ENCODE measurements around the gene RAB5A. TPM values are rescaled to one million over a fixed set of nuclear protein-coding genes. Genes with fewer than 3 reads are reported as not detected.
"Not testable (repeated sequence)": the region's sequence is repeated elsewhere in the genome, so short reads cannot be mapped to it uniquely, and the experiment has no call there.

RAB5A gene
- total RNA-seq, 1 donor from 2014 or later: 45.2 TPM

DNA sequence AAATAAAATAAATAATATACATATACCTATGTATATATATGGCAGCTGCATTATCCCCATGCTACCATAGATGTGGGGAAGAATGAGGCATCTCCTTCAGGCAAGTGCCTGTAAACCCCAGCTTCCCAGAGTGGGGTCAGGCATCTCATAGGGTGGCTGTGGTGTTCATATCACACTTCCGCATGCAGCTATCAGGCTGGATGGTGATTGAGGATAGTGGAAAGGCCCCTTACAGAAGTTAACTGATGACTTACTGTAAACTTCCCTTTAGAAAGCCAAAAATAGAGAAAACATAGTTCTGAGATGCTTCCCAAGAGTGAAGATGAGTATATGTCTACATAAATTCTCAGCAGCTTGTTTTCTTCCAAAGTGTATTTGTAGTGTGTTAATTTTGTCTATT is 68.6 kb downstream of the RAB5A start:
- POLR2A ChIA-PET: no interaction called here
- no peak for ATAC-seq (ENCODE audit: low read depth)
- CTCF ChIA-PET: no interaction called here

DNA sequence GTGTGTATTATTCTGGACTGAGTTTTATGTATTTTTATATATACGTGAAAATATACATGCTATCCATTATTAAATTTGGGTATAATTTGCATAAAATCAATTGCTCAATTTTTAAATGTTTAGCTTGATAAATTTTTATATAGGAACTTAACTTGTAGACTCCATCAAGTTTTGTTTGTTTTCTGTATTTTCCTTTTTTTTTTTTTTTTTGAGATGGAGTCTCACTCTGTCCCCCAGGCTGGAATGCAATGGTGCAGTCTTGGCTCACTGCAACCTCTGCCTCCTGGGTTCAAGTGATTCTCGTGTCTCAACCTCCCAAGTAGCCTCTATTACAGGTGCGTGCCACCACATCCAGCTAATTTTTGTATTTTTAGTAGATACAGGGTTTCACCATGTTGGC is 69.2 kb downstream of the RAB5A start:
- DNase-seq; H3K27me3 Mint-ChIP-seq; H3K4me3 Mint-ChIP-seq; CTCF ChIA-PET; POLR2A ChIA-PET; ATAC-seq (ENCODE audit: low read depth); H3K9me3 Mint-ChIP-seq; H3K27ac Mint-ChIP-seq; H3K36me3 Mint-ChIP-seq (ENCODE audit: low read depth); intact Hi-C loops (cut with micrococcal nuclease); H3K4me1 Mint-ChIP-seq: not testable (repeated sequence)

More for the DNA sequence above, 68.6 kb downstream of the RAB5A start:
- Mint-ChIP-seq H3K4me3 (no peak overlapping the region), H3K4me1 (no peaks in the 10 kb centered on the region), H3K36me3 (ENCODE audit: low read depth) (no peaks in the 10 kb centered on the region), H3K27ac (no peak overlapping the region), H3K27me3 (no peaks in the 10 kb centered on the region), H3K9me3 (no peaks in the 10 kb centered on the region)
- intact Hi-C loops (cut with micrococcal nuclease): no loop called here
- DNase-seq: no peak
- TF ChIP-seq, protein P1, sequence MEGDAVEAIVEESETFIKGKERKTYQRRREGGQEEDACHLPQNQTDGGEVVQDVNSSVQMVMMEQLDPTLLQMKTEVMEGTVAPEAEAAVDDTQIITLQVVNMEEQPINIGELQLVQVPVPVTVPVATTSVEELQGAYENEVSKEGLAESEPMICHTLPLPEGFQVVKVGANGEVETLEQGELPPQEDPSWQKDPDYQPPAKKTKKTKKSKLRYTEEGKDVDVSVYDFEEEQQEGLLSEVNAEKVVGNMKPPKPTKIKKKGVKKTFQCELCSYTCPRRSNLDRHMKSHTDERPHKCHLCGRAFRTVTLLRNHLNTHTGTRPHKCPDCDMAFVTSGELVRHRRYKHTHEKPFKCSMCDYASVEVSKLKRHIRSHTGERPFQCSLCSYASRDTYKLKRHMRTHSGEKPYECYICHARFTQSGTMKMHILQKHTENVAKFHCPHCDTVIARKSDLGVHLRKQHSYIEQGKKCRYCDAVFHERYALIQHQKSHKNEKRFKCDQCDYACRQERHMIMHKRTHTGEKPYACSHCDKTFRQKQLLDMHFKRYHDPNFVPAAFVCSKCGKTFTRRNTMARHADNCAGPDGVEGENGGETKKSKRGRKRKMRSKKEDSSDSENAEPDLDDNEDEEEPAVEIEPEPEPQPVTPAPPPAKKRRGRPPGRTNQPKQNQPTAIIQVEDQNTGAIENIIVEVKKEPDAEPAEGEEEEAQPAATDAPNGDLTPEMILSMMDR (IDR thresholded peaks at IDR 0.05): no peak

DNA sequence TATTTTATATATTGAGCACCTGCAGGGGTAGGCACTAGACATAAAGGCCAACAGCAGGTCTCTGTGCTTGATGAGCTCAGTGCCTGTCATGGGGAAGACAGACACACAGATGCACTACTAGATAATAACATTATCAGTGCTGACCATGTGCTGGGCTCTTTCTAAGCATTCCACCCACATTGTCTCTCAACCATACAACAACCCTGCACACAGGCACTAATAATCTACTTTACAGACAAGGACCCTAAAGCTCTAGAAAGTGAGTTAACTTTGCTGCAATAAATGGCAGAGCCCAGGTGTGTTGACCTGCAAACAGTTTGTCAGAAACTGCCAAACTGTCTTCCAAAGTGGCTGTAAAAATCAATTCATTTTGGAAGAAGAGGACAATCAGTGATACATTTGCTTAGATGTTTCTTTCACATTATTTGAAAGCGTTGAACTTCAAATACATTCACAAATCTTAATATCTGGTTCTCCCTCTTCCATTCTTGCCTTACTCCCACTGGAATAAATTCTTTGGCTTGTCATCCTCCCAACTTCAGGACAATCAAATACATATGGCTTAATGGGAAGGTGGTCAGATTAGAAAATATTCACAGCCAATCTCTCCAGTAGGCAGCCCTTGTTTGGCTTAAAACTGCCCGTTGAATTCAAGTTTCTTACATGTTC is 76.2 kb downstream of the RAB5A start:
- H3K36me3 Mint-ChIP-seq (ENCODE audit: low read depth): no peaks in the 10 kb centered on the region
- DNase-seq (no peak), ATAC-seq (ENCODE audit: low read depth) (no peak)
- TF ChIP-seq, protein P1 (IDR thresholded peaks at IDR 0.05): no peak
- CTCF ChIA-PET: no interaction called here
- no peak overlapping the region for H3K4me3 Mint-ChIP-seq
- intact Hi-C loops (cut with micrococcal nuclease): no loop called here
- H3K27ac Mint-ChIP-seq: no peak overlapping the region
- peaks cover 7% of the 10 kb centered on the region for H3K4me1 Mint-ChIP-seq
- no peaks in the 10 kb centered on the region for H3K27me3 Mint-ChIP-seq
- no peaks in the 10 kb centered on the region for H3K9me3 Mint-ChIP-seq
- POLR2A ChIA-PET: interaction anchor here (0.8 kb wide), 1 partner anchor 17 kb away, joined by 3 read pairs; the partner anchor contains the start of gene KAT2B

DNA sequence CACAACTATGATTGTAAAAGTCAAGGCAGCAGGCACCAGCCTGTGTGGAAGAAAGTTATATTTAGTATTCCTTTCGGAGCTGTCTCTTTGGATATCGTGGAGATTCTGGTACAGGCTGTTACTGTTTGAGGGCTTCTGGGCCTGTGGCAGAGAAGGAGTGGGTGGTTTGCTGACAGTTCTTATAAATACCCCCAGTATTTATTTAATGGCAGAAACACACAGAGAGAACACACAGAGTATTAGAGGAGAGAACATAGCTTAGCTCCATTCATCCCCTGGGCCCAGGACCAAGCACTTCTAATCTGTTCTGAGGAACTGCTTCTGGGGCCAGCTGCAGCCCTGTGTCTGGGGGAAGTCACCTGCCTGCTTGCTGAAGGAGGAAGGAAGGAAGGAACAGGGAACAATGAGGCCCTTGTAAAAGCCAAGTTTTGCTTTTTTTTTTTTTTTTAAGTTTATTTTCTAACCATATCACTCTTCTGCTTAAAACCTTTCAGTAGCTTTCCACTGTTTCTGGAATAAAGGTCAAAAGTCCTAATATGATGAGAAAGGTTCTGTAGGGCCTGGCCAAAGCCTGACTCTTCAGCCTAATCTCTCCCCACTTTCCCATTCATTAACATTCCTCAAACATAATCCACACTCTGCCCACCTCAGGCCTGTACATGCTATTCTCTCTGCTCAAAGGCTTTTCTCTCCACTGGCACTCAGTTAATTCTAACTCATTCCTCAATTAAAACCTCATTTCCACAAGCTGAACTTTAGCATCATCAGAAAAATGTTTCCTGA is 76.9 kb downstream of the RAB5A start:
- no peak overlapping the region for H3K4me3 Mint-ChIP-seq
- H3K4me1 Mint-ChIP-seq: peaks cover 7% of the 10 kb centered on the region
- ATAC-seq (ENCODE audit: low read depth): no peak
- TF ChIP-seq, protein P1 (IDR thresholded peaks at IDR 0.05): no peak
- ChIA-PET CTCF (no interaction called here), POLR2A (interaction anchor here (0.8 kb wide), 1 partner anchor 17 kb away, joined by 3 read pairs; the partner anchor contains the start of gene KAT2B)
- DNase-seq: no peak
- no peaks in the 10 kb centered on the region for H3K9me3 Mint-ChIP-seq
- no peaks in the 10 kb centered on the region for H3K27me3 Mint-ChIP-seq
- H3K27ac Mint-ChIP-seq: peak overlapping the region; percentile 56
- H3K36me3 Mint-ChIP-seq (ENCODE audit: low read depth): no peaks in the 10 kb centered on the region
- intact Hi-C loops (cut with micrococcal nuclease): no loop called here

DNA sequence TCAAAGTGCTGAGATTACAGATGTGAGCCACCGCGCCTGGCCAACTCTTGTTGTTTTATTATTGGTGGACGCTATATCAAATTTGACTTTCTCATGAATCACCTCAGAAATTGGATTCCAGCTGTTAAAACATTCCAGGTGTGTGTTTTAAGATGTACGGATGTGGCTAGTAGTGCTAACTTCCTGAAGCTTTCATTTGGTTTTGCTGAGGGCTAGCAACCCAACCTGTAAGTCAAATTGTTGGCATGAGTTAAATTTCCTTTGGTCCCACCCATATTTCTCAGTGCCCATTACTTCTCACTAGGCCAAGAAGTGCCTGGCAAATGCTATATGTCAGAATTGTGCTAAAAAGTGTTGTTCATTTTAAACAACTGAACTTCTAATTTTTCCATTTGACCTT is 80.2 kb downstream of the RAB5A start:
- Mint-ChIP-seq H3K4me1 (peaks cover 7% of the 10 kb centered on the region), H3K4me3 (no peak overlapping the region), H3K36me3 (ENCODE audit: low read depth) (no peaks in the 10 kb centered on the region), H3K9me3 (no peaks in the 10 kb centered on the region), H3K27me3 (no peaks in the 10 kb centered on the region), H3K27ac (no peak overlapping the region)
- intact Hi-C loops (cut with micrococcal nuclease): no loop called here
- ATAC-seq (ENCODE audit: low read depth) (no peak), DNase-seq (no peak)
- POLR2A ChIA-PET: no interaction called here
- CTCF ChIA-PET: no interaction called here
- TF ChIP-seq, protein P1 (IDR thresholded peaks at IDR 0.05): no peak

Data from activated B cell treated with CpG ODN at 0.5 μM for 24 hours (primary cell).